MM.1S (cell line): ENCODE results near the gene NUTF2.

Experiments
- EZH2 ChIP-seq: fragments of 300-600 bp; sonication (generic); optimal IDR thresholded peaks from 2 replicates; pipeline ENCODE3; 2017; ENCODE audit warnings: low read depth, mild to moderate bottlenecking, antibody characterized with exemption, low read length, mixed read lengths
- EZH2phosphoT487 ChIP-seq: fragments of 300-600 bp; sonication (generic); IDR thresholded peaks from 2 replicates; pipeline ENCODE4 v1.6.1; 2018; ENCODE audit warnings: antibody characterized with exemption, low read length
- TF ChIP-seq, protein P1 (sequence below): fragments of 300-600 bp; sonication (generic); IDR thresholded peaks from 2 replicates; pipeline ENCODE4 v1.5.1; 2016; ENCODE audit warnings: antibody characterized with exemption, low read length, mixed read lengths

DNA sequence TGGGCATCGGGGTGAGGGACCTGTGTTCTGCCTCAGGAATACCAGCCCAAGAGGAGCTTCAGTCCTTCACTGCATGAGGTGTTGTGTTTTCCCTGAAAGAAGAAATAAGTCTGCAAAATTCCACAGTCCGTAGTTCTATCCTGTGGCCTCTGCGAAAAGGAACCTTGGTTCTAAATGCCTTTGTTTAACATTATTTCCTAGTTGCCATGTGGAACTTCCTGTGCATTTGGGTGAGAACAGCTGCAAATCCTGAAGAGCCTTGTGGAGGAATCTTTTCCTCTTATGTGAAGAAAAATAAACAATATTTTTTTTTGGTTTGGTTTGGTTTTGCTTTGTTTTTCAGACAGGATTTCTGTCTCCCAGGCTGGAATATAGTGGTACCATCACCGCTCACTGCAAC is 56.1 kb downstream of the NUTF2 start:
- TF ChIP-seq, protein P1, sequence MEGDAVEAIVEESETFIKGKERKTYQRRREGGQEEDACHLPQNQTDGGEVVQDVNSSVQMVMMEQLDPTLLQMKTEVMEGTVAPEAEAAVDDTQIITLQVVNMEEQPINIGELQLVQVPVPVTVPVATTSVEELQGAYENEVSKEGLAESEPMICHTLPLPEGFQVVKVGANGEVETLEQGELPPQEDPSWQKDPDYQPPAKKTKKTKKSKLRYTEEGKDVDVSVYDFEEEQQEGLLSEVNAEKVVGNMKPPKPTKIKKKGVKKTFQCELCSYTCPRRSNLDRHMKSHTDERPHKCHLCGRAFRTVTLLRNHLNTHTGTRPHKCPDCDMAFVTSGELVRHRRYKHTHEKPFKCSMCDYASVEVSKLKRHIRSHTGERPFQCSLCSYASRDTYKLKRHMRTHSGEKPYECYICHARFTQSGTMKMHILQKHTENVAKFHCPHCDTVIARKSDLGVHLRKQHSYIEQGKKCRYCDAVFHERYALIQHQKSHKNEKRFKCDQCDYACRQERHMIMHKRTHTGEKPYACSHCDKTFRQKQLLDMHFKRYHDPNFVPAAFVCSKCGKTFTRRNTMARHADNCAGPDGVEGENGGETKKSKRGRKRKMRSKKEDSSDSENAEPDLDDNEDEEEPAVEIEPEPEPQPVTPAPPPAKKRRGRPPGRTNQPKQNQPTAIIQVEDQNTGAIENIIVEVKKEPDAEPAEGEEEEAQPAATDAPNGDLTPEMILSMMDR, result no peak
- TF ChIP-seq EZH2 (no peak), EZH2phosphoT487 (no peak)
